Measurements from ENCODE around the gene PACSIN3. TPM values are rescaled to one million over a fixed set of nuclear protein-coding genes. Genes with fewer than 3 reads are reported as not detected.

PACSIN3 gene
- total and polyA plus RNA-seq, 12 donors, result 49.4 to 211 (median 100) TPM

DNA sequence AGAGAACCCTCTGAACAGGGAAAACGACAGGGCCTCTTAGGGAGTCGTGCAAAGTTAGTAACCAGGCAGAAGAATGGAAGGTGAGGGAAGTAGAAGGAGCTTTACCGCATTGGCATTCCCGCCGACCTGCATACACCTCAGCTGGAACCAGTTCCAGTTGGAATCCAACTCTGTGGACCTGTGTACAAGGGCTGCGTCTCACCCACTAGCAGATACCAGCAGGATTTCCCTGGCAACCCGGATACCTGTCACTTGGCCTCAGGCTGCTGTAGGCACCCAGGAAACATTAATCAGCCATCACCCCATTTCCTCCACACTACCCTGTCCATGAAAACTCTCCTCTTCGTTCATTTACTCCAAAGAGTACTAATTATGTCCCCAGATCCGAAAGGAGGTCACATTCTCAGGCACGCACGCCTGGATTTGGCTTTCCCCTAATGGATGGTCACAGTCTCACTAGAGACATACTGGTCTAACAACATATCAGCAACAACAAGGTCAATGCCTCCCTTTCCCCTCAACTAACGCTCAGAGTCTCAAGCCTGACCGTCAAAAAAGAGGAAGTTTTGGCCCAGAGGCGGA is 10.4 kb downstream of the PACSIN3 start:
- TF ChIP-seq CTCF (IDR thresholded peaks at IDR 0.05) (no peak), POLR2A (IDR thresholded peaks at IDR 0.05) (no peak)
- H3K27me3 ChIP-seq, result no peaks in the 10 kb centered on the region
- no peak for DNase-seq
- H3K4me1 ChIP-seq (replicated peaks in 1 of 2), result peaks cover 24 to 40% of the 10 kb centered on the region in 2 donors
- H3K36me3 ChIP-seq (replicated peaks in 1 of 2), result peaks cover 0 to 61% of the 10 kb centered on the region in 2 donors
- peak overlapping the region; percentile 87 to 99 (median 97) for H3K27ac ChIP-seq
- H3K4me3 ChIP-seq, result peak overlapping the region; percentile 84 to 97 (median 96)
- WGBS, 4 donors, result 19 to 27% (median 20%) methylated on average over 11 to 14 of the region's 14 CpGs
- intact Hi-C loops (cut with DNase I), result loop anchor here in 1 of 2 donors (5.0 kb wide), 3 partner anchors 41 to 176 kb away; partner anchors contain the start of gene MYBPC3
- no peaks in the 10 kb centered on the region for H3K9me3 ChIP-seq (replicated peaks in 1 of 3)

GRCh38 chr11:47172740-47173336 is 13.4 kb downstream of the PACSIN3 start:
- H3K27ac ChIP-seq, result no peak overlapping the region
- no peaks in the 10 kb centered on the region for H3K9me3 ChIP-seq (replicated peaks in 1 of 3)
- no peak for DNase-seq
- H3K4me1 ChIP-seq (replicated peaks in 1 of 2), result peaks cover 14 to 23% of the 10 kb centered on the region in 2 donors
- H3K27me3 ChIP-seq, result no peaks in the 10 kb centered on the region
- no peak overlapping the region for H3K4me3 ChIP-seq
- peaks cover 0 to 72% of the 10 kb centered on the region in 2 donors for H3K36me3 ChIP-seq (replicated peaks in 1 of 2)
- intact Hi-C loops (cut with DNase I), result loop anchor here in 1 of 2 donors (5.0 kb wide), 1 partner anchor 174 kb away; no protein-coding TSS in a partner anchor
- WGBS, 4 donors, result 61 to 69% (median 67%) methylated on average over 4 to 6 of the region's 6 CpGs
- TF ChIP-seq CTCF (IDR thresholded peaks at IDR 0.05), result no peak
- TF ChIP-seq POLR2A (IDR thresholded peaks at IDR 0.05), result no peak

DNA sequence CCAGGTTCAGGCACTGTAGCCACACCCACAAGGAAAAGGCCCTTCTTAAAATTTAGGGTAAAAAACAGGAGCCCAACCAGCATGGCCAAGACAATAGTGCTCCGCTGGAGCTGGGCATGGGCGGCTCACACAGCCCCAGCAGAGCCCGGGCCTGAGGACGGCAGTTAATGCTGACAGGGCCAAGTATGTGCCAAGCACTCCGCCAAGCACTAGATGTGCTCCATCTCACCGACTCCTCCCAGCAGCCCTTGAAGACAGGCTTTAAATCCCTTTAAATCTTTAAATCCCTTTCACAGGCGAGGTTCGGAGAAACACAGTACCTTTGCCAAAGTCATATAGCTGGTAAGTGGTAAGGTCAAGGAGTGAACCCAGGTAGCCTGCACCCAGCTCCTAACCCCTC is 14.4 kb downstream of the PACSIN3 start:
- DNase-seq, result no peak
- no peak for TF ChIP-seq CTCF (IDR thresholded peaks at IDR 0.05)
- no peak for TF ChIP-seq POLR2A (IDR thresholded peaks at IDR 0.05)
- no peaks in the 10 kb centered on the region for H3K27me3 ChIP-seq
- H3K27ac ChIP-seq, result no peak overlapping the region
- H3K36me3 ChIP-seq (replicated peaks in 1 of 2), result peaks cover 0 to 82% of the 10 kb centered on the region in 2 donors
- WGBS, 4 donors, result 67 to 88% (median 80%) methylated on average over 5 to 8 of the region's 8 CpGs
- H3K4me3 ChIP-seq, result no peak overlapping the region
- intact Hi-C loops (cut with DNase I), result loop anchor here in 1 of 2 donors (5.0 kb wide), 1 partner anchor 175 kb away; no protein-coding TSS in a partner anchor
- no peaks in the 10 kb centered on the region for H3K9me3 ChIP-seq (replicated peaks in 1 of 3)
- peaks cover 5 to 15% of the 10 kb centered on the region in 2 donors for H3K4me1 ChIP-seq (replicated peaks in 1 of 2)

GRCh38 chr11:47171061-47171838 is 15.0 kb downstream of the PACSIN3 start:
- Histone ChIP-seq H3K27me3 (no peaks in the 10 kb centered on the region), H3K27ac (no peak overlapping the region), H3K9me3 (replicated peaks in 1 of 3) (no peaks in the 10 kb centered on the region), H3K36me3 (replicated peaks in 1 of 2) (peaks cover 0 to 88% of the 10 kb centered on the region in 2 donors), H3K4me1 (replicated peaks in 1 of 2) (peaks cover 5 to 15% of the 10 kb centered on the region in 2 donors), H3K4me3 (no peak overlapping the region)
- 87 to 89% (median 88%) methylated on average over 13 to 16 of the region's 16 CpGs for WGBS, 4 donors
- intact Hi-C loops (cut with DNase I), result loop anchor here in 1 of 2 donors (5.0 kb wide), 1 partner anchor 176 kb away; no protein-coding TSS in a partner anchor
- TF ChIP-seq CTCF (IDR thresholded peaks at IDR 0.05) (no peak), POLR2A (IDR thresholded peaks at IDR 0.05) (no peak)
- no peak for DNase-seq
